Measurements from ENCODE around the gene TTC28.
A peak's percentile ranks its signal among the peaks of the same experiment; 100 is the strongest.
"Not testable (repeated sequence)": the region's sequence is repeated elsewhere in the genome, so short reads cannot be mapped to it uniquely, and the experiment has no call there.

The TTC28 gene

GRCh38 chr22:28600546-28601143 lies 79.0 kb downstream of the TTC28 start:
- DNase-seq: peak; percentile 61

- no peak for DNase-seq
These were observed 79.9 kb downstream of the TTC28 start for GRCh38 chr22:28599693-28600092.

GRCh38 chr22:28597665-28598064 lies 82.0 kb downstream of the TTC28 start:
- DNase-seq: no peak

GRCh38 chr22:28594797-28595462 lies 84.7 kb downstream of the TTC28 start:
- peak; percentile 38 for DNase-seq

GRCh38 chr22:28594076-28594796 lies 85.4 kb downstream of the TTC28 start:
- no peak for DNase-seq

GRCh38 chr22:28593299-28593698 lies 86.3 kb downstream of the TTC28 start:
- no peak for DNase-seq

- DNase-seq: no peak
These were observed 90.4 kb downstream of the TTC28 start for GRCh38 chr22:28589102-28589750.

GRCh38 chr22:28585324-28585723 lies 94.3 kb downstream of the TTC28 start:
- no peak for DNase-seq

- DNase-seq: no peak
These were observed 96.8 kb downstream of the TTC28 start for GRCh38 chr22:28582806-28583205.

GRCh38 chr22:28581016-28581415 lies 98.6 kb downstream of the TTC28 start:
- no peak for DNase-seq

GRCh38 chr22:28576162-28576561 lies 103.5 kb downstream of the TTC28 start:
- no peak for DNase-seq

GRCh38 chr22:28574159-28574788 lies 105.4 kb downstream of the TTC28 start:
- no peak for DNase-seq

- no peak for DNase-seq
These were observed 108.8 kb downstream of the TTC28 start for GRCh38 chr22:28570696-28571373.

- not testable (repeated sequence) for DNase-seq
These were observed 110.7 kb downstream of the TTC28 start for GRCh38 chr22:28568974-28569373.

- DNase-seq: no peak
These were observed 111.5 kb downstream of the TTC28 start for GRCh38 chr22:28568099-28568498.

GRCh38 chr22:28566920-28567499 lies 112.6 kb downstream of the TTC28 start:
- DNase-seq: not testable (repeated sequence)

- no peak for DNase-seq
These were observed 116.0 kb downstream of the TTC28 start for GRCh38 chr22:28563636-28564035.

- DNase-seq: no peak
These were observed 117.3 kb downstream of the TTC28 start for GRCh38 chr22:28562324-28562723.

GRCh38 chr22:28560743-28561101 lies 118.9 kb downstream of the TTC28 start:
- not testable (repeated sequence) for DNase-seq

GRCh38 chr22:28560046-28560742 lies 119.4 kb downstream of the TTC28 start:
- DNase-seq: no peak

- DNase-seq: no peak
These were observed 122.5 kb downstream of the TTC28 start for GRCh38 chr22:28557184-28557583.

All from CD4-positive, alpha-beta T cell treated with Interleukin-12 subunit alpha and Interleukin-12 subunit beta, for 1 hour (primary cell).